H9 (cell line): Measurements from ENCODE around the gene IRAG1. TPM values are rescaled to one million over a fixed set of nuclear protein-coding genes. Genes with fewer than 3 reads are reported as not detected.

Source experiments
- DNase-seq: peaks from one replicate; pipeline ENCODE4 v3.0.0-alpha.2; 2017
- H2AFZ ChIP-seq: one replicate; pipeline ENCODE4 v1.6.1; 2013; ENCODE audit warnings: mild to moderate bottlenecking, low read length, control low read depth, moderate library complexity
- H2AK5ac ChIP-seq: 2 replicates; pipeline ENCODE4 v1.6.1; 2013; ENCODE audit warnings: low read length, control low read depth, mixed read lengths; ENCODE audit not compliant: insufficient read length
- H2BK120ac ChIP-seq: one replicate; pipeline ENCODE4 v1.6.1; 2013; ENCODE audit warnings: low read depth, mild to moderate bottlenecking, low read length, control low read depth, inconsistent platforms; ENCODE audit not compliant: poor library complexity, severe bottlenecking
- H2BK12ac ChIP-seq: 2 replicates; pipeline ENCODE4 v1.6.1; 2013; ENCODE audit warnings: low read length, control low read depth, mixed read lengths, low read depth; ENCODE audit not compliant: insufficient read length
- H2BK15ac ChIP-seq: 2 replicates; pipeline ENCODE4 v1.6.1; 2013; ENCODE audit warnings: low read depth, low read length, control low read depth
- H2BK20ac ChIP-seq: one replicate; pipeline ENCODE4 v1.6.1; 2013; ENCODE audit warnings: low read depth, mild to moderate bottlenecking, low read length, control low read depth, inconsistent platforms; ENCODE audit not compliant: poor library complexity, severe bottlenecking
- H2BK5ac ChIP-seq: 2 replicates; pipeline ENCODE4 v1.6.1; 2013; ENCODE audit warnings: low read length, control low read depth, mixed read lengths; ENCODE audit not compliant: insufficient read length
- H3K14ac ChIP-seq: 2 replicates; pipeline ENCODE4 v1.6.1; 2013; ENCODE audit warnings: low read length, control low read depth; ENCODE audit not compliant: insufficient read depth
- H3K18ac ChIP-seq: 2 replicates; pipeline ENCODE4 v1.6.1; 2013; ENCODE audit warnings: low read depth, mild to moderate bottlenecking, mixed read lengths, low read length, control low read depth; ENCODE audit not compliant: insufficient read length
- H3K23ac ChIP-seq: 2 replicates; pipeline ENCODE4 v1.6.1; 2013; ENCODE audit warnings: low read length, control low read depth, mixed read lengths, low read depth; ENCODE audit not compliant: insufficient read length
- H3K23me2 ChIP-seq: 2 replicates; pipeline ENCODE4 v1.6.1; 2013; ENCODE audit warnings: low read depth, mild to moderate bottlenecking, mixed read lengths, low read length, control low read depth; ENCODE audit not compliant: insufficient read length, poor library complexity, severe bottlenecking
- H3K27ac ChIP-seq: 2 replicates; pipeline ENCODE4 v1.5.1; 2013; ENCODE audit warnings: low read length, control low read depth, mixed read lengths, low read depth; ENCODE audit not compliant: insufficient read length
- H3K27me3 ChIP-seq: 2 replicates; pipeline ENCODE4 v1.6.1; 2013; ENCODE audit warnings: low read length, control low read depth, inconsistent platforms; ENCODE audit not compliant: insufficient read depth
- H3K4ac ChIP-seq: 2 replicates; pipeline ENCODE4 v1.6.1; 2013; ENCODE audit warnings: low read depth, mild to moderate bottlenecking, control low read depth, inconsistent platforms, low read length, moderate library complexity
- H3K4me1 ChIP-seq: 2 replicates; pipeline ENCODE4 v1.6.1; 2013; ENCODE audit warnings: low read length, control low read depth, inconsistent platforms; ENCODE audit not compliant: insufficient read depth
- H3K4me2 ChIP-seq: 2 replicates; pipeline ENCODE4 v1.6.1; 2013; ENCODE audit warnings: low read length, control low read depth, mixed read lengths; ENCODE audit not compliant: insufficient read length, insufficient read depth
- H3K56ac ChIP-seq: 2 replicates; pipeline ENCODE4 v1.6.1; 2013; ENCODE audit warnings: low read depth, mild to moderate bottlenecking, mixed read lengths, low read length, control low read depth; ENCODE audit not compliant: insufficient read length
- H3K79me1 ChIP-seq: 2 replicates; pipeline ENCODE4 v1.6.1; 2013; ENCODE audit warnings: low read depth, mild to moderate bottlenecking, moderate library complexity, low read length, control low read depth, inconsistent platforms; ENCODE audit not compliant: insufficient read depth, poor library complexity, severe bottlenecking
- H3K79me2 ChIP-seq: 2 replicates; pipeline ENCODE4 v1.6.1; 2013; ENCODE audit warnings: low read length, control low read depth, inconsistent platforms; ENCODE audit not compliant: insufficient read depth
- H3K9ac ChIP-seq: 2 replicates; pipeline ENCODE4 v1.6.1; 2013; ENCODE audit warnings: low read length, control low read depth, mixed read lengths; ENCODE audit not compliant: insufficient read length; ENCODE audit errors: extremely low read depth
- H3K9me3 ChIP-seq: one replicate; pipeline ENCODE4 v1.6.1; 2013; ENCODE audit warnings: low read depth, low read length, inconsistent platforms; ENCODE audit not compliant: control insufficient read depth
- H3T11ph ChIP-seq: one replicate; pipeline ENCODE4 v1.6.1; 2013; ENCODE audit warnings: mild to moderate bottlenecking, low read length, control low read depth, inconsistent platforms
- H4K20me1 ChIP-seq: one replicate; pipeline ENCODE4 v1.6.1; 2013; ENCODE audit not compliant: control insufficient read depth, insufficient read length, insufficient read depth
- H4K5ac ChIP-seq: 2 replicates; pipeline ENCODE4 v1.6.1; 2013; ENCODE audit warnings: low read depth, mild to moderate bottlenecking, mixed read lengths, low read length, control low read depth; ENCODE audit not compliant: insufficient read length
- H4K8ac ChIP-seq: replicated peaks from 2 replicates; pipeline ENCODE4 v1.6.1; 2013; ENCODE audit warnings: low read length, control low read depth, mixed read lengths, low read depth; ENCODE audit not compliant: insufficient read length
- H4K91ac ChIP-seq: 2 replicates; pipeline ENCODE4 v1.6.1; 2013; ENCODE audit warnings: low read depth, mild to moderate bottlenecking, moderate library complexity, mixed read lengths, low read length, control low read depth; ENCODE audit not compliant: insufficient read length
- H3K27ac Mint-ChIP-seq, 3 experiments: 2 replicates in 2 of 3; 3 replicates in 1 of 3; pipeline ENCODE4 v1.8.0; 2020 to 2021; ENCODE audit warnings: mixed read lengths in 3 of 3, mild to moderate bottlenecking in 1 of 3, moderate library complexity in 1 of 3
- H3K27me3 Mint-ChIP-seq: 2 replicates; pipeline ENCODE4 v1.8.0; 2021; ENCODE audit warnings: low read depth, mild to moderate bottlenecking, moderate library complexity, mixed read lengths
- H3K36me3 Mint-ChIP-seq, 3 experiments: 2 replicates in 2 of 3; 3 replicates in 1 of 3; pipeline ENCODE4 v1.8.0; 2020 to 2021; ENCODE audit warnings: low read depth in 3 of 3, mixed read lengths in 3 of 3; ENCODE audit not compliant: insufficient read depth in 1 of 3
- H3K4me1 Mint-ChIP-seq, 2 experiments: 2 replicates each; pipeline ENCODE4 v1.8.0; 2020; ENCODE audit warnings: mixed read lengths in 2 of 2
- H3K4me3 Mint-ChIP-seq, 2 experiments: 2 replicates in 1 of 2; 3 replicates in 1 of 2; pipeline ENCODE4 v1.8.0; 2020 to 2021; ENCODE audit warnings: mild to moderate bottlenecking in 2 of 2, mixed read lengths in 2 of 2, moderate library complexity in 1 of 2
- H3K9me3 Mint-ChIP-seq, 2 experiments: 2 replicates in 1 of 2; 3 replicates in 1 of 2; pipeline ENCODE4 v1.8.0; 2020; ENCODE audit warnings: mild to moderate bottlenecking in 2 of 2, mixed read lengths in 2 of 2, moderate library complexity in 1 of 2
- CTCF ChIP-seq: fragments of 200-600 bp; sonication (generic); conservative IDR thresholded peaks from 3 replicates; pipeline ENCODE4 v1.8.0; 2021; ENCODE audit warnings: antibody characterized with exemption, mild to moderate bottlenecking
- WGBS: extraction: QIAGEN DNeasy Blood & Tissue Kit; methylation state at CpG from one replicate; pipeline ENCODE4 v1.1.7; 2013; ENCODE audit warnings: missing lambda C conversion rate, low lambda C conversion rate, mixed read lengths; ENCODE audit not compliant: insufficient read length; ENCODE audit errors: extremely low coverage; 5-methylcytosine and 5-hydroxymethylcytosine counted together
- total RNA-seq: library from RNA; stranded (reverse); gene quantifications from 2 replicates; pipeline ENCODE4 v1.2.1, GENCODE V29; 2021

The IRAG1 gene
- total RNA-seq, 1 experiment from 2014 or later = 2.4 TPM

- Mint-ChIP-seq H3K4me1 (no peaks in the 10 kb centered on the region), H3K36me3 (no peaks in the 10 kb centered on the region), H3K27ac (no peak overlapping the region), H3K27me3 (no peaks in the 10 kb centered on the region), H3K4me3 (no peak overlapping the region), H3K9me3 (no peaks in the 10 kb centered on the region)
- DNase-seq = no peak
- Histone ChIP-seq H4K8ac (no peak overlapping the region), H2BK5ac (no peak overlapping the region), H3K79me2 (no peaks in the 10 kb centered on the region), H4K20me1 (no peaks in the 10 kb centered on the region), H2BK15ac (no peak overlapping the region), H3K56ac (no peak overlapping the region), H4K91ac (no peak overlapping the region), H2BK12ac (no peak overlapping the region), H3T11ph (no peak overlapping the region), H3K23me2 (no peaks in the 10 kb centered on the region), H2AFZ (no peak overlapping the region), H3K4me2 (no peak overlapping the region), H3K18ac (no peak overlapping the region), H3K79me1 (no peaks in the 10 kb centered on the region), H2BK120ac (no peak overlapping the region), H3K14ac (no peak overlapping the region), H3K27me3 (no peaks in the 10 kb centered on the region), H3K9ac (no peak overlapping the region), H3K27ac (no peak overlapping the region), H3K4me1 (no peaks in the 10 kb centered on the region), H3K23ac (no peak overlapping the region), H2AK5ac (no peak overlapping the region), H2BK20ac (no peak overlapping the region), H3K4ac (no peak overlapping the region), H3K9me3 (no peaks in the 10 kb centered on the region), H4K5ac (no peak overlapping the region)
- WGBS = no CpG with 5 or more reads among the region's 9 CpGs
- no peak for TF ChIP-seq CTCF
These were observed 23.1 kb upstream of the IRAG1 start for GRCh38 chr11:10716543-10717259.
